ENCODE measurements around the gene PC.

The PC gene

DNA sequence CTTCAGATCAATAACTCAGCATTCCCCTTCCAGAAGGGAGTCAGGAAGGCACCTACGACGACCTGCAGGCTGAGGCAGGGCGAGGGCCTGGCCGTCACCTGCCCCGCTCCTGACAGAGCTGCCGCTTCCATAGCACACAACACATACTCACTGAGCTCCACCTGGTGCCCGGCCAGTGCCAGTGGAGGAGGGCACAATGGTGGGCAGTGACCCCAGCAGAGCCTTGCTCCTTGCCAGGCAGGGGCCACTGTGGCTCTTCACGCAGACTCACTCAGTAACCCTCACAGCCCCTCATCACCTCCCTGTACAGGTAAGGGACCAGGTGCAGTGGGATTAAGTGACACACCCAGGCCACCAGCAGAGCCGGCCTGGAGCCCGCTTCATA, 76.7 kb downstream of the PC start:
- no peak for DNase-seq

GRCh38 chr11:66880496-66881450, 77.4 kb downstream of the PC start:
- DNase-seq: no peak

DNA sequence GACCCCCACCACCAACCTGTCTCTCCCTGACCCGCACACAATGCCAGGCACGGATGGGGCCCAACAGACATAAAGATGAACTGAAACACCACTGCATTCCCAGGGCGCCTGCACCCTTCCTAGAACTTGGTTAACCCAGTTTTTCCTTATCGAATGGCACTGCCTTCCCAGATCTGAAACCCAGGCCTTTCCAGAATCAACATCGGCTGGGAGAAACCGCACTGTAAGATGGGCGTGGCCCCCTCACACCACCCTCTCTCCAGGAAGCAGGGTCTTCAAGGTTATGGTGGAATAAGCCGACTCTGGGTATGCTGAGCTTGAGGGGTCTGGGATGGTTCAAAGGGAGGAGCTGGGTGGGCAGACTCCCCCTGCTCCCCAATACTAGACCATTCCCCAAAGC, 78.2 kb downstream of the PC start:
- DNase-seq: no peak

DNA sequence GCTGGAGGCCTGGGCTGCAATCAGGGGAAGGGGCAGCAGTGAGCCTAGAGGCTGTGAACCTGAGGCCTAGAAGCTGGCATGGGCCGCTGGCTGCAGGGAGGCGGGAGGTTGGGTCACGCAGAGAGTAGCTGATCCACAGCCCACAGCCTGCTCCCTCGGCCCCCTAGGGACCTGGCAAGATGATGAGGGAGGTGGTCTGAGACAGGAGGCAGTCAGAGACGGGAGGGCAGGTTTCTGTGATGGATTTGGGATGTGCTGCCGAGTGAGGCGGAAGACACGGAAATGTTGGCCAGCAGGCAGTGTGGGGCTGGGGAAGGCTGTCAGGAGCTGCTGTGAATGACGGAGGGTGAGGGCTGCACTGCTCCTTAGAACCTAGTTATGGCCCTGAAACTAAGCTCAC, 78.6 kb downstream of the PC start:
- no peak for DNase-seq

- DNase-seq: no peak
Observed at GRCh38 chr11:66879000-66879399, 79.2 kb downstream of the PC start.

- no peak for DNase-seq
Observed at GRCh38 chr11:66878474-66878873, 79.7 kb downstream of the PC start.

DNA sequence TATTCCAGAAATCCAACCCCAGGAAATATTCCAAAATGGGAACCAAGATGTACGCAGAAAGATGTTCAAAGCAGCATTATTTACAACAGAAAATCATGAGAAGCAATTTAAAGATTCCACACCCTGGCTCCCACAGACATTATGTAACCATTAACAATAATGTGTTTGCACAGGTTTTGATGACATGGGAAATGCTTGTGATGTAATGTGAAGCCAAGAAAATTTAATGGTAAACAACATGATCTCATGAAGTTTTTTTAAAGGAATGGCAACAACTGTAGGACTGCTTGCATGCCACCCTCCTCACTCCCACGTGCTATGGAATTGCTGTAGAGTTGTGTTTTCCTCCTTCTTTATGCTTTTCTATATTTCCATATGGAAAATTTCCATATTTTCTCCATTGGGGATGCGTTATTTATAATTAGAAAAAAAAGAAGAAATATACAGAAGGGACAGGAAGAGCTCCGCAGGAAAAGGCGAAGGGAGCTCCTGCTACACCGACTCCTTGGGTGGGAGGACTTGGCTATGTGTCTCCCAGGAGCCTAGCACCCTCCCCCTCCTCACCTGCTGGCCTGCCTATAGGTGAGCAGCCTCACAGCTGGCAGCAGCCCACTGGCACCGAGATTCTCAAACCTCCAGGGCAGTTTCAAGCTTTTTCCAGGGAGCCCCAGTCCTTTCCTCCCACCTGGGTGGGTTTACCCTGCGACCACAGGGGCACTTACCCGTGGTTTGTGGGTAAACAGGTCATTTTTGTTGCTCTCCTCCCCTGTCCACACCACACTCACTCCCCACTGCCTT, 80.4 kb downstream of the PC start:
- DNase-seq: no peak

DNA sequence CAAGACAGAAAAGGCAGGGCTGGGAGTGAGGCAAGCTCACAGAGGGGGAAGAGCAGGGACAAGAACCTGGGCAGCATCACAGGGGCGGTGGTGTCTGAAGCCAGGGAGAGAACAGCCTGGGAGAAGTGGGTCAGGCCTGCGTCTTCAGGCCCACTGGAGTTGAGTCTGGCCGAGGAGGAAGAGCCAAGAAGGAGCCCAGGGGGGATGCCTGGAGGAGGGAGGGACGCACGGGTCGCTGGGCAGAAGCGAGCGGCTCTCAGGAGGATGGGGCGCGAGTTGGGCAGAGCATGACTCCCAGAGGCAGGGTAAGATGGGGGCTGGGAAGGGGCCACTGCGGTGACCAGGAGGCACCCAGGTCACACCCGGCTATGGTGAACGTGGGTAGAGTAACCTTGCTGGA, 82.8 kb downstream of the PC start:
- no peak for DNase-seq

DNA sequence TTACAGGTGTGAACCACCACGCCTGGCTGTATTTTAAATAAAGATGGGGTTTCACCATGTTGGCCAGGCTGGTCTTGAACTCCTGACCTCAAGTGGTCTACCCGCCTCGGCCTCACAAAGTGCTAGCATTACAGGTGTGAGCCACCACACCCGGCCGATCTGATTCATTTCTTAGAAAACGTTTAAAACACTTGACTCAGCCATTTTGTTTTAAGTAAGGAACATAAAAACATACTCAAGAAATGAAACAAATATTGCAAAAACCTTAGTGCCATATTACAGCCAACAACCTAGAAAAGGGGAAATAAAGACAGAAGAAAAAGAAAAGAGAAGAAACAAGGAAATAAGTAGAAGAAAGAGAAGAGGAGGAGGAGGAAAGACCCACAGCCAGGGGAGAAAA, 84.0 kb downstream of the PC start:
- DNase-seq: no peak

DNA sequence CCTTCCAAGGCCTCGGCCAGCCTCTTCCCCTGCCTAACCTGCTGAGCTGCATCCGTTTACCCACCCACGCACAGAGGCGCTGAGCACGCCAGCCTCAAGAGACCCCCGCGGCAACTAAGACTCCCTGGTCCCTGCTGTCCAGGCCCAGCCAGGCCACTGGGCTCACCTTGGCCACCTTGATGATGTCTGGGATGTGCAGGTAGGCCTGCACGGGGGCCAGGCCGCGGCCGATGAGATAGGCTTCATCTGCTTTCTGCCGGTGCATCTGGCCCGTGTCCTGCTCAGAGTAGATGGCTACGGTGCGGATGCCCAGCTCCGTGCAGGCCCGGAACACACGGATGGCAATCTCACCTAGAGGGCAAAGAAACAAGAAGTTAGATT, 86.7 kb downstream of the PC start:
- no peak for DNase-seq

- no peak for DNase-seq
Observed at GRCh38 chr11:66870616-66871520, 87.3 kb downstream of the PC start.

DNA sequence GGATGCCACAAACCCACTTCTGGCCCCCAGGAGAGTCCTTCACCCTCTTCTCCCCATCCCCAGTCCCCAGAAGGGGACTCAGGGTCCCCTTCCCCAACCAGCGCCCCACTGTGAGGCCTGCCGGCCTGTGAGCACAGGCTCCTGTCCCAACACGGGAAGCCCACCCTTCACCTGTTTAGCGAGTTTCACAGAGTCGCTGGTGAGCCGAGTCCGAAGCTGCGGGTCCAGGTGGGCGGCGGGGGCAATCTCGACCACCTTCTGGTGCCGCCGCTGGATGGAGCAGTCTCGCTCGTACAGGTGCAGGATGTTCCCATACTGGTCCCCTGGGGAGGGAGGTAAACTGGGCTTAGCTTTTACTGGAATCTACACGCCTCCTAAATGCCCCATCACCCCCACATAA, 88.1 kb downstream of the PC start:
- DNase-seq: no peak

GRCh38 chr11:66869567-66869870, 88.7 kb downstream of the PC start:
- no peak for DNase-seq

DNA sequence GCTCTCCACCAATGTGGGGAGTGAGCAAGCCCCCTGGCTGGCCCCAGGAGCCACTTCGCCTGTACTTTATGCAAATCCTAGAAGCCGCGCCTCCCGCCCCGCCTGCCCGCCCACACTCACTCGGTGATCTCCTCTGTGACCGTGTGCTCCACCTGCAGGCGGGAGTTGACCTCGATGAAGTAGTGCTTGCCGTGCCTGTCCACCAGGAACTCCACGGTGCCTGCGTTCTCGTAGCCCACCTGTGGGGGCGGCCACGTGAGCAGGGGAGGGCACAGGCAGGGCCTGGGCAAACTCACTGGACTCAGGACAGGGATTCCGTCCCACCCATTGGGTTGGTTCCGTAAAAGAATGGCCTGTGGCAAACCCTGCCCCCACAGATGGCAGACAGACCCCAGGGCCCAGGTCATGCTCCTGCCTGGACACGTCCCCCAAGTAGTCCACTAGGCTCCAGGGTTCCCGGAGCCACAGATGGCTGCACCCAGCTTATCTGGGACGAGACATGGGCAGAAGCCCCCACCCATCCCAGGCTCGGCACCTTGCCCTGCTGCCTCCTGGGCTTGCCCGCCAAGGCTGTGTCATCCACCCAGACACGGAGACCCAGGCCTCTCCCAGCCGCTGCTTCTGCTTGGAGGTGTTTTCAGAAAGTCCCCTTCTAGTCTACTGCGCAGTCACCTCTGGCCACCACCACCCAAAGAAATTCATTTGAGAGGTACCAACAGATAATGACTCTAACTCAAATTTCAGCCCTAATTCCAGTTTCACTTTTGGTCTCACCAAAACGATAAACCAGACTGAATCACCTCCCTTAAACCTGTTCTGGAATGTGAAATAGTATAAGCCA, 89.2 kb downstream of the PC start:
- no peak for DNase-seq

DNA sequence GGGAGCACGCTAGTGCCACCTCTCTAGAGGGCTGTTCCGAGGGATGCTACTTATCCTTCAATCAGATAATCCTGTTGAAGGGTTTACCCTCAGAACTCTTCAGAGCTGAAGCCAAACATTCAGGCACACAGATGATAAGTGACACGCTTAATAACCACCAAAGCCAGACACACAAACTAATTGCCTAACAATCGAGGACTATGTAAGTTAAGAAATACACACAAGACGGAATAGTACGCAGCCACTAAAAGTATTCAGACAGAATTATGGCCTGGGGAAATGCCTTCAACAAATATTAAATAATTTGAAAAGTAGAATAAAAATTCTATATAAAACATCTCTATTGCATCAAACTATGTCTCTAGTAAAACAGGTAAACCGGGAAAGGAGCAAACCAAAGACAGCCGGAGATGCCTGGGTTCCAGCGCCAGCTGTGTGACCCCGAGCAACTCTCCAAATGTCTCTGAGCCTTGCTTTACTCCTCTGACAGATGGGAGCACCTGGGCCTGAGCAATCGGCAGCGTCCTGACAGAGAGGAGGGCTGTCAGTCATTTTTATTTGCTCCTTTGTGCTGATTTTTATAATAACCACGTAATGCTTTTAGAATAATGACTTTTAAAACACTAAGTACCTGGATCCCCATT, 90.0 kb downstream of the PC start:
- no peak for DNase-seq

DNA sequence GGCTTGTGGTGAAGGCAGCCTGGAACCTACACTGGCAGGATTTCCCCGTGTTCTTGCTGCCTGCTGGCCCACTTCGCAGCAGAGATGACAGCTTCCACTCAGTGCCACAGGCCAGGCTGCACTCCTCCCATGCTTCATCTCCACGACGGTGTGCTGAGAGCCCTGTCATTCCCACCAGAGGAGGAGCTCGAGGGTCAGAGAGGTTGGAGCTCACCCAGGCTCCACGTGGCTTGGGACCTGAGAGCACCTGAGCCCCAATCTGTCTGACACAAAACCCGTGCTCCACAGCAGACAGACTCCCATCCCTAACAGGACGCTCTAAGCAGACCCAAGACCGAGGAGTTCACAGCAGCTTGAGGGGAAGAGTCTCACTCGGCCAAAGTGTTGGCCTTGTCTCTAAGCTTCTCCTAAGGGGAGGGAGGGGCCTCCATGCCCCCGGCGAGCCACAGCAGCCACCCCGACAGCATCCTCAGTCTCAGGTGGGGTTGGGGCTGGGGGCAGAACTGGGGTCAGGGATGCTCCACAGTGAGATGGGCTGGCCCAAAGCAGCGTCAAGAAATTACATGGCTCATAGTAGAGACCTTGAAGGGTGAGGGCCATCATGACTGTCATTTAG, 90.7 kb downstream of the PC start:
- no peak for DNase-seq

DNA sequence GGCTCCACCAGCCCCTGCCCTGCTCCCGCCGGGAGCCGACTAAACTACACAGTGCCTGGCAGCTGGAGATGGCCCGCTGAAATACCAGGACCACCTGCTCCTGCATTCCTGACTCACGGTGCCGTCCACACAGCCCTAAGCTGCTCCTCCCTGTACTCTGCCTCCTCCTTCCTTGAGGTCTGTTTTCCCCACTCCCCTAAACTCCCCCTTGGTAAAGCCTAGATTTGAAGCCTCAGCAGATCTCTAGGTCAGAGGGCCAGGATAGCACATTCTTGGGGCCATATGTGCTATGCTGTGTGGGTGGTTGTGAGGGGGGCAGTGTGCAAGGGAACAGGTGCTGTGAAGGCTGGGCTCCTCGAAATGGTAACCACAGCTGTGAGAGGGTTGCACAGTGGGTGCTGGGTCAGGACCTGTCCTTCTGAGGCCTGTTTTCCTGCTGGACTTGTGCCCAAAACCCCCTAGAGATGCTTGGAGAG, 91.6 kb downstream of the PC start:
- no peak for DNase-seq

- DNase-seq: no peak
Observed at GRCh38 chr11:66866007-66866406, 92.2 kb downstream of the PC start.

- DNase-seq: no peak
Observed at GRCh38 chr11:66864924-66865697, 93.1 kb downstream of the PC start.

DNA sequence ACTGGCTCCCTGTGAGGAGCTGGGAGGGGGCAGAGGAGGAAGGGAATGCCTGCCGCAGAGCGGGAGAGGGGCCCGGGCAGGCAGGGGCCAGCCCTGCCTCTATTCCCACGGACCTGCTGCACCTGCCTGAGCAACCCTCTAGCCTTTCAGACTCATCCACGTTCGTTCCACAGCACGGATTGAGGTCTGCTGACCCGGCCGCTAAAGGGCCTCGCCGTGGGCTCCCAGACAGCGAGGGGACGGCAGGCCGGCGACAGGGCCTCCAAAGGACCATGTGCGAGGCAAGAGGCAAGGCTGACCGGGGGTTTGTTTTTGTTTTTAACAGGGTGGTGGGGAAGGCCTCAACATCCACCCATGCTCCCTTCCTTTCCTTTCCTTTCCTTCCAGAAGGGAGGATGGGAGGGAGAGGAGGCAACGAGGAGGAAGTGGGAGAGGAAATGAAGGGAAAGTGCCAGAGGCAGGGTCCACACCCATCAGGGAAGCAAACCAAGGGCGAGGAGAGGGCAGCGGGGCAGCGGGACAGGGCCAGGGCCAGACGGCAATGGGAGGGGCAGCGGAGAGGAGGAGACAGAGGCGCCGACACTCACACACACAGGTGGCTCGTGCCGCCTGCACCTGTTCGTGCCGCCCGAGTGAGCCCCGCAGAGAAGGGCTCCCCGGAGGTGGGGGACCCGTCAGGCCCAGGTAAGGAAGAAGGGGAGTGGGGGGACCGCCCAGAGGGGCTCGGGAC, 93.8 kb downstream of the PC start:
- no peak for DNase-seq

All from NCI-H1930 (cell line).